Stimulated activated CD8-positive, alpha-beta memory T cell treated with anti-CD3 and anti-CD28 coated beads, Interleukin-7, amount 100 ng/mL, for 24 hours (primary cell): ENCODE results near the gene PCDHGC4.

Experiments used
- DNase-seq: peaks from one replicate; pipeline ENCODE4 v3.0.0-alpha.2; 2020; ENCODE audit warnings: low read depth

Gene PCDHGC4

GRCh38 chr5:141490271-141490670 lies 5.4 kb downstream of the PCDHGC4 start:
- no peak for DNase-seq

GRCh38 chr5:141490771-141491170 lies 5.9 kb downstream of the PCDHGC4 start:
- DNase-seq, result no peak

- DNase-seq, result no peak
Measured at GRCh38 chr5:141491323-141492167, 6.7 kb downstream of the PCDHGC4 start.

- no peak for DNase-seq
Measured at GRCh38 chr5:141492168-141492885, 7.5 kb downstream of the PCDHGC4 start.

- DNase-seq, result no peak
Measured at GRCh38 chr5:141493500-141494422, 8.9 kb downstream of the PCDHGC4 start.

- DNase-seq, result no peak
Measured at GRCh38 chr5:141494761-141495452, 10.1 kb downstream of the PCDHGC4 start.

- no peak for DNase-seq
Measured at GRCh38 chr5:141495453-141495811, 10.6 kb downstream of the PCDHGC4 start.

- DNase-seq, result no peak
Measured at GRCh38 chr5:141496038-141496437, 11.2 kb downstream of the PCDHGC4 start.

GRCh38 chr5:141501761-141502160 lies 16.9 kb downstream of the PCDHGC4 start:
- no peak for DNase-seq

GRCh38 chr5:141503681-141504080 lies 18.9 kb downstream of the PCDHGC4 start:
- no peak for DNase-seq

- DNase-seq, result no peak
Measured at GRCh38 chr5:141504216-141504615, 19.4 kb downstream of the PCDHGC4 start.

- no peak for DNase-seq
Measured at GRCh38 chr5:141506381-141507155, 21.7 kb downstream of the PCDHGC4 start.

- DNase-seq, result no peak
Measured at GRCh38 chr5:141507387-141508091, 22.7 kb downstream of the PCDHGC4 start.

GRCh38 chr5:141508440-141508797 lies 23.6 kb downstream of the PCDHGC4 start:
- DNase-seq, result no peak

GRCh38 chr5:141508798-141509611 lies 24.2 kb downstream of the PCDHGC4 start:
- DNase-seq, result no peak

GRCh38 chr5:141510160-141510559 lies 25.3 kb downstream of the PCDHGC4 start:
- DNase-seq, result no peak

- no peak for DNase-seq
Measured at GRCh38 chr5:141510850-141511601, 26.2 kb downstream of the PCDHGC4 start.

- DNase-seq, result no peak
Measured at GRCh38 chr5:141511771-141512325, 27.0 kb downstream of the PCDHGC4 start.
